H1 (cell line): ENCODE results near the gene MOG.

ENCODE experiments used
- GABPA ChIP-seq: IDR thresholded peaks from 2 replicates; pipeline ENCODE4 v1.6.1; 2011; ENCODE audit warnings: mild to moderate bottlenecking, low read length, moderate library complexity, borderline replicate concordance; ENCODE audit not compliant: insufficient read depth
- POLR2A ChIP-seq, 2 experiments: IDR thresholded peaks; 1 replicate in 1 of 2; 2 replicates in 1 of 2; pipeline ENCODE4 v1.6.1; 2011; ENCODE audit warnings: low read depth in 2 of 2, low read length in 2 of 2, mild to moderate bottlenecking in 2 of 2; ENCODE audit errors: control extremely low read depth in 1 of 2
- POLR2AphosphoS5 ChIP-seq: IDR thresholded peaks from 2 replicates; pipeline ENCODE4 v1.6.1; 2011; ENCODE audit warnings: low read depth, low read length

DNA sequence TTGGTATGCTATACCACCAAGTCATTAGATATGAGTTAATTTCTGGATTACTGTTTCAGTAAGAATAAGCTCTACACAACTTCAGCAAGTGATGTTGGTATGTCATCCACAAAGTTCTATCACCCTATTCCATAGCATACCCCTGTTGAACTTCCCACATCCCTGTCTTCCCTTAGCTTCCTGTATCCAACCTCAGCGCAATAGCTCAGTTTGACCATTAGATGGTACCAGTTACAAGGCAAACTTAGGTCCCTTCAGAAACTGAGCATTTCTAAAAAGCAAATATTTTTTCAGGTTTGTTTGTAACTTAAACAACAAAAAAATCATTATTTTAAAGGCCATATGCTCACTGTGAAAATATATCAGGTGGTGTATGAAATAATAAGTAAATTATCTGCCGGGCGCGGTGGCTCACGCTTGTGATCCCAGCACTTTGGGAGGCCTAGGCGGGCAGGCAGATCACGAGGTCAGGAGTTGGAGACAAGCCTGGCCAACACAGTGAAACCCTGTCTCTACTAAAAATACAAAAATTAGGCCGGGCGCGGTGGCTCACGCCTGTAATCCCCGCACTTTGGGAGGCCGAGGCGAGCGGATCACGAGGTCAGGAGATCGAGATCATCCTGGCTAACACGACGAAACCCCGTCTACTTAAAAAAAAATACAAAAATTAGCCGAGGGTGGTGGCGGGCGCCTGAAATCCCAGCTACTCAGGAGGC lies 8.8 kb upstream of the MOG start:
- no peak for TF ChIP-seq POLR2A (IDR thresholded peaks at IDR 0.05; ENCODE audit: control extremely low read depth in 1 of 2, low read depth in 2 of 2, low read length in 2 of 2)
- no peak for TF ChIP-seq GABPA
- no peak for TF ChIP-seq POLR2AphosphoS5
